HG03064 (cell line): ENCODE data around the gene GFOD2.

Experiments
- ATAC-seq: cut with Tn5 transposase; IDR thresholded peaks from one replicate; pipeline ENCODE4 v1.9.1; 2021; ENCODE audit warnings: low read depth; ENCODE audit not compliant: unreplicated experiment

GFOD2 gene

GRCh38 chr16:67647681-67648080 is 71.4 kb downstream of the GFOD2 start:
- ATAC-seq: no peak

GRCh38 chr16:67647111-67647651 is 71.9 kb downstream of the GFOD2 start:
- no peak for ATAC-seq

- ATAC-seq: no peak
Measured at GRCh38 chr16:67645397-67646121, 73.6 kb downstream of the GFOD2 start.

GRCh38 chr16:67644038-67644437 is 75.1 kb downstream of the GFOD2 start:
- no peak for ATAC-seq

GRCh38 chr16:67641779-67642708 is 77.1 kb downstream of the GFOD2 start:
- ATAC-seq: no peak

GRCh38 chr16:67637625-67638024 is 81.5 kb downstream of the GFOD2 start:
- ATAC-seq: no peak

GRCh38 chr16:67636713-67637112 is 82.4 kb downstream of the GFOD2 start:
- no peak for ATAC-seq

GRCh38 chr16:67632415-67633172 is 86.5 kb downstream of the GFOD2 start:
- ATAC-seq: no peak

GRCh38 chr16:67628216-67628615 is 90.9 kb downstream of the GFOD2 start:
- ATAC-seq: no peak
